GM18498 (cell line): ENCODE data around the gene FKBP6.
"Not testable (repeated sequence)": the region's sequence is repeated elsewhere in the genome, so short reads cannot be mapped to it uniquely, and the experiment has no call there.

ENCODE experiments used
- ATAC-seq: cut with Tn5 transposase; IDR thresholded peaks from one replicate; pipeline ENCODE4 v1.9.1; 2021; ENCODE audit warnings: mild to moderate bottlenecking, moderate library complexity; ENCODE audit not compliant: unreplicated experiment

FKBP6 gene

DNA sequence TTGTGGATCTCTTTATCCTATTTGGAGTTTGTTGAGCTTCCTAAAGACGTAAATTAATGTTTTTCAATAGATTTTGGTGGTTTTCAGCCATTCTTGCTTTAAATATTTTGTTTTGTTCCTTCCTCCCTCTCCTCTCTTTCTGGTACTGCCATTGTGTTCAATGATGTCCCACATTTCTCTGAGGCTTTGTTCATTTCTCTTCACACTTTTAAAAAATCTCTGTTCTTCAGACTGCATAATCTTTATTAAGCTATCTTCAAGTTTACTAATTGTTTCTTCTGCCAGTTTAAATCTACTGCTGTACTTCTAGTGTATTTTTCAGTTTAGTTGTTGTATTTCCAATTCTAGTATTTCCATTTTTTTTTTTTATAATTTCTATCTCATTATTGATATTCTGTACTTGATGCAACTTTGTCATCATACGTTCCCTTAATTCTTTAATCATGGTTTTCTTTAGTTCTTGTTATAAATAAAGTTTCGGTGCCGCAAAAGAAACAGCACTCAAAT is 60.0 kb downstream of the FKBP6 start:
- no peak for ATAC-seq

- ATAC-seq = no peak
These were observed 63.4 kb downstream of the FKBP6 start for GRCh38 chr7:73391396-73391795.

DNA sequence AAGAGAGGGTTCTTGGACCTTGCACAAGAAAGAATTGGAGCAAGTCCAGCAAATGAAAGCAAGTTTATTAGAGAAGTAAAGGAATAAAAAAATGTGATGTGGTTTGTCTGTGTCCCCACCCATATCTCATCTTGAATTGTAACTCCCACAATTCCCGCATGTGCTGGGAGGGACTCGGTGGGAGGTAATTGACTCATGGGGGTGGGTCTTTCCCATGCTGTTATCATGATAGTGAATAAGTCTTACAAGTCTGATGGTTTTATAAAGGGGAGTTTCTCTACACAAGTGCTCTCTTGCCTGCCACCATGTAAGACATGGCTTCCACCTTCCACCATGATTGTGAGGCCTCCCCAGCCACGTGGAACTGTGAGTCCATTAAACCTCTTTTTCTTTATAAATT is 66.5 kb downstream of the FKBP6 start:
- ATAC-seq = no peak

GRCh38 chr7:73395538-73396503 is 67.9 kb downstream of the FKBP6 start:
- ATAC-seq = no peak

DNA sequence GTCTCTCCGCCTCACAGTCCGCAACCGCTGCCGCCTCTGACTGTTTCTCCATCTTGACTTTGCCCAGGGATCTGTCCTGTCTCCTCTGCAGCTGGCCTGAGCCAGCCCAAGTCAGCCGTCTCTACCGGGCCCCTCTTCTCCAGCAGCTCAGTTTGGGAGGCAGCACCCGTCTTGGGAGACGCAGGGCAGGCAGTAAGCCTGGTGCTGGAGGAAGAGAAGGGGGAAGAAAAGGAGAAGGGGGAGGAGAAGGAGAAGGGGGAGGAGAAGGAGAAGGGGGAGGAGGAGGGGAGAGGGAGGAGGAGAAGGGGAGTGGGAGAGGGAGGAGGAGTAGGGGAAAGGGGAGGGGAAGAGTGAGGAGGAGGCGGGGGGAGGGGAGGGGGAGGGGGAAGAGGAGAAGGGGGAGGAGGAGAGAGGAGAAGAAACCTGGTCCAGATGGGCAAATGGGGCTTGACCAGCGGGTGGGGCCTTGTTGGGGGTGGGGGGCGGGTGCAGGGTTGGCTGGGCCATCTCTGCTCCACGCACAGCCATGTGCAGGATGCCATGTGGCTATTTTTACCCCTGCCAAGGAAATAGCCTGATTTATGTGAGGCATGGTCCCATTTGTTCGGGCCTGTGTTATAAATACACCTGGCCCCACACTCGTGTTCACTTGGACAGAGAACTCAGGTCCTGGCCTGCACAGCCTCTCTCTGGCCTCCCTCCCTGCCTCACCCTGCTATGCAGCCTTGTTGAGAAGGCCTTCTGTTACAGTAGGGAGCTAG is 69.7 kb downstream of the FKBP6 start:
- ATAC-seq = no peak

- not testable (repeated sequence) for ATAC-seq
These were observed 71.5 kb downstream of the FKBP6 start for GRCh38 chr7:73399185-73400050.

DNA sequence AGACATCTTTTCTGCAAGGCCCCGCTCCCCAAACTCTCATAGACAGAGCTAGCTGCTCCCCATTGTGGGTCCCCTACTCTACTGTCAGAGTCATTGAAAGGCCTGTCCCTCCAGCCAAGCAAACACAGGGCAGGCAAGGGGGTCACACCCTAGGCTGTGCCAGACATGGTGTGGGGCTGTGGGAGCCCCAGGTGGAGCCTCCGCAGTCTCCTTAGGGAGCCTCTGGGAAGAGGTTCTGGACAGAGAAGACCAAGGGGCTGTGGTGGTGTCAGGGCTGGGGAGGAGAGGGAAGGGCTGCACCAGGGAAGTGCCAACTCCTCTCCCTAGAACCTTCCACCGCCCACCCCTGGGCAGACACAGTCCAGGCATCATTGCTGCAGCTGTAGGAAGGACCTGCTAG is 76.9 kb downstream of the FKBP6 start:
- not testable (repeated sequence) for ATAC-seq
